Gastrocnemius medialis (tissue), 4 donors: ENCODE results near the gene DSG1. TPM values are rescaled to one million over a fixed set of nuclear protein-coding genes. Genes with fewer than 3 reads are reported as not detected.

Experiments used
- ATAC-seq, 2 donors: fragments of 150-250 bp; one replicate each; pipeline ENCODE4 v1.9.1; 2016
- DNase-seq, 2 donors: peaks; one replicate each; pipeline ENCODE4 v3.0.0-alpha.2; 2019
- H3K27ac ChIP-seq, 4 donors: fragments of 200-600 bp; sonication (generic); 1 replicate in 1 of 4; 2 replicates in 3 of 4; pipeline ENCODE4 v1.5.1; 2016 to 2018; ENCODE audit warnings: mild to moderate bottlenecking in 2 of 4, moderate library complexity in 1 of 4
- H3K27me3 ChIP-seq, 3 donors: fragments of 200-600 bp; sonication (generic) in 2 of 3; 1 replicate in 1 of 3; 2 replicates in 2 of 3; pipeline versions ENCODE4 v1.5.1 to v1.6.0; 2016 to 2019; ENCODE audit warnings: mild to moderate bottlenecking in 1 of 3, moderate library complexity in 1 of 3
- H3K36me3 ChIP-seq, 2 donors: fragments of 200-600 bp; sonication (generic) in 1 of 2; one replicate each; pipeline ENCODE4 v1.5.1; 2017 to 2018
- H3K4me1 ChIP-seq, 2 donors: fragments of 200-600 bp; sonication (generic) in 1 of 2; one replicate each; pipeline ENCODE4 v1.5.1; 2016 to 2017; ENCODE audit warnings: mild to moderate bottlenecking in 2 of 2
- H3K4me3 ChIP-seq, 4 donors: fragments of 200-600 bp; sonication (generic) in 3 of 4; 1 replicate in 1 of 4; 2 replicates in 3 of 4; pipeline ENCODE4 v1.5.1; 2016 to 2019; ENCODE audit warnings: mild to moderate bottlenecking in 2 of 4
- H3K9me3 ChIP-seq, 3 donors: fragments of 200-600 bp; sonication (generic) in 2 of 3; 1 replicate in 1 of 3; 2 replicates in 2 of 3; pipeline ENCODE4 v1.5.1; 2016 to 2019
- POLR2A ChIP-seq, 2 donors: fragments of 450-650 bp; IDR thresholded peaks; one replicate each; pipeline ENCODE4 v1.6.1; 2017; ENCODE audit warnings: antibody characterized with exemption in 2 of 2, mild to moderate bottlenecking in 2 of 2, moderate library complexity in 2 of 2
- in situ Hi-C, 4 donors: fragments of 200-750 bp; cut with MboI; loops; one replicate each; pipeline versions ENCODE4 v1.15.0 to v1.8.0; 2017; ENCODE audit warnings: low sequenced_read_pairs in 4 of 4
- intact Hi-C: fragments of 100-400 bp; cut with DNase I; formaldehyde crosslinking; loops from one replicate; pipeline ENCODE4 v1.15.1; 2023; ENCODE audit warnings: low total_unique reads
- total RNA-seq, 4 donors: library from RNA; depleted of rRNA; stranded (reverse); fragments of >200 nt; gene quantifications; one replicate each; pipeline versions ENCODE4 v1.1.0 to v1.2.3, GENCODE V29; 2016
- TF ChIP-seq, protein P1 (sequence below), 5 experiments: fragments of 450-650 bp in 3 of 5; fragments of 200-600 bp in 2 of 5; sonication (generic) in 2 of 5; IDR thresholded peaks in 4 of 5; conservative IDR thresholded peaks in 1 of 5; 1 replicate in 4 of 5; 2 replicates in 1 of 5; pipeline ENCODE4 v1.5.1; 2016 to 2019; ENCODE audit warnings: antibody characterized with exemption in 5 of 5, mild to moderate bottlenecking in 3 of 5, moderate library complexity in 3 of 5

The DSG1 gene
- total RNA-seq, 4 donors from 2014 or later, result not detected

DNA sequence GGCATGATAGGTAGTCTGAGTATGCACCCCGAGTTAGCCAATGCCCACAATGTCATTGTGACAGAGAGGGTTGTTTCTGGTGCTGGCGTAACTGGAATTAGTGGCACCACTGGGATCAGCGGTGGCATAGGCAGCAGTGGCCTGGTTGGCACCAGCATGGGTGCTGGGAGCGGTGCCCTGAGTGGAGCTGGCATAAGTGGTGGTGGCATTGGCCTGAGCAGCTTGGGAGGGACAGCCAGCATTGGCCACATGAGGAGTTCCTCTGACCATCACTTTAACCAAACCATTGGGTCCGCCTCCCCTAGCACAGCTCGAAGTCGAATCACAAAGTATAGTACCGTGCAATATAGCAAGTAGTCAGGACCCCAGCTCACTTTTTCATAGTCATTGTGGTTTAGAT, 37.0 kb downstream of the DSG1 start:
- DNase-seq (no peak), ATAC-seq (no peak)
- no peak overlapping the region for H3K4me3 ChIP-seq
- H3K27me3 ChIP-seq, result no peaks in the 10 kb centered on the region
- no peaks in the 10 kb centered on the region for H3K9me3 ChIP-seq
- no peak for TF ChIP-seq POLR2A (IDR thresholded peaks at IDR 0.05)
- TF ChIP-seq, protein P1, sequence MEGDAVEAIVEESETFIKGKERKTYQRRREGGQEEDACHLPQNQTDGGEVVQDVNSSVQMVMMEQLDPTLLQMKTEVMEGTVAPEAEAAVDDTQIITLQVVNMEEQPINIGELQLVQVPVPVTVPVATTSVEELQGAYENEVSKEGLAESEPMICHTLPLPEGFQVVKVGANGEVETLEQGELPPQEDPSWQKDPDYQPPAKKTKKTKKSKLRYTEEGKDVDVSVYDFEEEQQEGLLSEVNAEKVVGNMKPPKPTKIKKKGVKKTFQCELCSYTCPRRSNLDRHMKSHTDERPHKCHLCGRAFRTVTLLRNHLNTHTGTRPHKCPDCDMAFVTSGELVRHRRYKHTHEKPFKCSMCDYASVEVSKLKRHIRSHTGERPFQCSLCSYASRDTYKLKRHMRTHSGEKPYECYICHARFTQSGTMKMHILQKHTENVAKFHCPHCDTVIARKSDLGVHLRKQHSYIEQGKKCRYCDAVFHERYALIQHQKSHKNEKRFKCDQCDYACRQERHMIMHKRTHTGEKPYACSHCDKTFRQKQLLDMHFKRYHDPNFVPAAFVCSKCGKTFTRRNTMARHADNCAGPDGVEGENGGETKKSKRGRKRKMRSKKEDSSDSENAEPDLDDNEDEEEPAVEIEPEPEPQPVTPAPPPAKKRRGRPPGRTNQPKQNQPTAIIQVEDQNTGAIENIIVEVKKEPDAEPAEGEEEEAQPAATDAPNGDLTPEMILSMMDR (IDR thresholded peaks at IDR 0.05 in 4 of 5, conservative IDR thresholded peaks at IDR 0.05 in 1 of 5), result no peak
- in situ Hi-C loops (no loop called here), intact Hi-C loops (no loop called here)
- no peak overlapping the region for H3K27ac ChIP-seq
- H3K36me3 ChIP-seq, result no peaks in the 10 kb centered on the region
- no peaks in the 10 kb centered on the region for H3K4me1 ChIP-seq

DNA sequence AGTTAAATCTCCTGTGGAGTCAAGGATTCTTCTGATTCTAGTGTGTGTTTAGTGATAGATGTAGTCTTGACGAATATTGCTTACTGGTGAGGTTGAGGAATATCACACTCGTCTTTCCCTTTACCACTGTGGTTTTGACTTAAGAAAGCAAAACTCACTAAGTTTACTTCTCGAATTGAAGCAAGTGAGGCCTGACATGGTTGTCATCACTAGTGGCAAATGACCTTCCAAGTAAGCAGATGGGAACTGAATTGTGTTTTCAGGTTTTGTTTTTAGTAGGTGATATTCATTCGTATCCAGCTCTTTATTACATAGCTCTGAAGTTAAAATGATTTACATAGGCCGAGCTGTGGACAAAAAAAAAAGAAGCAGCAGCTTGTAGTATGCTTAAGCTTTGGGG, 38.1 kb downstream of the DSG1 start:
- intact Hi-C loops, result no loop called here
- Histone ChIP-seq H3K36me3 (no peaks in the 10 kb centered on the region), H3K27me3 (no peaks in the 10 kb centered on the region), H3K27ac (no peak overlapping the region), H3K9me3 (no peaks in the 10 kb centered on the region), H3K4me3 (no peak overlapping the region), H3K4me1 (no peaks in the 10 kb centered on the region)
- no peak for ATAC-seq
- DNase-seq, result no peak
- TF ChIP-seq POLR2A (IDR thresholded peaks at IDR 0.05), result no peak
- TF ChIP-seq, protein P1 (IDR thresholded peaks at IDR 0.05 in 4 of 5, conservative IDR thresholded peaks at IDR 0.05 in 1 of 5), result no peak
- in situ Hi-C loops, result no loop called here

DNA sequence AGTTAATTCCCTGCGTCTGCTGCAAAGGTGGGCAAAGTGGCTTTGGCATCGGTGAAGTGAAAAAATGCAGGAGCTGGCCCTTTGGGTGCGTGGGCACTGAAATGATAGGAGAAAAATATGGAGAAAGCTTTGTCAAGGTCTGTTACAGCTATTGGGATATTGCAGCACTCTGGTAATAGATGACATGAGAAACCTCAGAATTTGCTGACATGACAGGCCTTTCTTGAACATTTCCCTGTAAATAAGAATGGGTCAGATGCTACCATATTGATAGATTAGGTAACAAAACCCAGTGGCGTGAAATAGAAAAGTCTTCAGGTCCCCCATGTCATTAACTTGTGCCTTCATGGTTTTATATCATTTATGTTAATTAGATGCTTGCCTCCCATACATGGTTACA, 46.2 kb downstream of the DSG1 start:
- no peak for DNase-seq
- Histone ChIP-seq H3K4me1 (no peaks in the 10 kb centered on the region), H3K27me3 (no peaks in the 10 kb centered on the region), H3K36me3 (no peaks in the 10 kb centered on the region), H3K27ac (no peak overlapping the region), H3K4me3 (no peak overlapping the region), H3K9me3 (no peaks in the 10 kb centered on the region)
- intact Hi-C loops (no loop called here), in situ Hi-C loops (no loop called here)
- no peak for TF ChIP-seq POLR2A (IDR thresholded peaks at IDR 0.05)
- TF ChIP-seq, protein P1 (IDR thresholded peaks at IDR 0.05 in 4 of 5, conservative IDR thresholded peaks at IDR 0.05 in 1 of 5), result no peak
- ATAC-seq, result no peak

DNA sequence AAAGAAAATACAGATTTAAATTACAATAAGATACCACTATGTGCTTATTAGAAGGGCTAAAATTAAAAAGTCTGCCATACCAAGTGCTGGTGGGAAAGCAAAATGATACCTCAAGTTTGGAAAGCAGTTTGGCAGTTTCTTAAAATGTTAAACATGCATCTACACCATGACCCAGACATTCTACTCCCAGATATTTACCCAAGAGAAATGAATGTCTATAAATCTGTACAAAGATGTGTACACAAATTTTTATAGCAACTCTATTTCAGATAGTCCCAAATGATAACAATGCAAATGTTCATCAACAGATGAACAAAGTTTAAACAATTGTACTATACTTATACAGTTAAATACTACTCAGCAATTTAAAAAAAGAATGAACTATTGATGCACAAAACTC, 51.5 kb downstream of the DSG1 start:
- no peak for DNase-seq
- H3K4me1 ChIP-seq, result no peaks in the 10 kb centered on the region
- no peak overlapping the region for H3K4me3 ChIP-seq
- no peaks in the 10 kb centered on the region for H3K27me3 ChIP-seq
- TF ChIP-seq POLR2A (IDR thresholded peaks at IDR 0.05), result no peak
- TF ChIP-seq, protein P1 (IDR thresholded peaks at IDR 0.05 in 4 of 5, conservative IDR thresholded peaks at IDR 0.05 in 1 of 5), result no peak
- intact Hi-C loops (no loop called here), in situ Hi-C loops (no loop called here)
- H3K36me3 ChIP-seq, result no peaks in the 10 kb centered on the region
- ATAC-seq, result no peak
- no peaks in the 10 kb centered on the region for H3K9me3 ChIP-seq
- H3K27ac ChIP-seq, result no peak overlapping the region

DNA sequence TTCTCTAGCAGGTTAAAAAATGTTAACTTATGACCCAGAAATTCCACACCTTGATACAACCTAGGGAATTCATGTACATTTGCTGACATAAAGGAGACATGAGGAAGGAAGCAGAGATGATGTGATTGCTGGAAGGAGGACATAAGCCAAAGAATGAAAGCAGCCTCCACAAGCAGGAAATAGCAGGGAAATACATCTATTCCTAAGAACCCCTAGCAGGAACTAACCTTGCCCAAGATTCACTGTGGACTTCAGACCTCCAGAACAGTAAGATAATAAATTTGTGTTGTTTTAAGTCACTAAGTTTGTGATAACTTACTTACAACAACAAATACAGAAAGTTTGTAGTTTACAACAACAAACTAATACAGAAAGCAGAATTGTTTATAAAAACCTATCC, 54.0 kb downstream of the DSG1 start:
- DNase-seq (no peak), ATAC-seq (no peak)
- Histone ChIP-seq H3K27ac (no peak overlapping the region), H3K4me3 (no peak overlapping the region), H3K4me1 (no peaks in the 10 kb centered on the region), H3K9me3 (no peaks in the 10 kb centered on the region), H3K27me3 (no peaks in the 10 kb centered on the region), H3K36me3 (no peaks in the 10 kb centered on the region)
- intact Hi-C loops (no loop called here), in situ Hi-C loops (no loop called here)
- TF ChIP-seq, protein P1 (IDR thresholded peaks at IDR 0.05 in 4 of 5, conservative IDR thresholded peaks at IDR 0.05 in 1 of 5), result no peak
- no peak for TF ChIP-seq POLR2A (IDR thresholded peaks at IDR 0.05)
